Thymus (tissue), 11 donors: Measurements from ENCODE around the gene PDK2. TPM values are rescaled to one million over a fixed set of nuclear protein-coding genes. Genes with fewer than 3 reads are reported as not detected.
A peak's percentile ranks its signal among the peaks of the same experiment; 100 is the strongest.

Experiments
- DNase-seq, 9 donors: peaks; one replicate each; pipeline ENCODE4 v3.0.0-alpha.2; 2013; ENCODE audit warnings: low spot score in 9 of 9, low read depth in 6 of 9, missing footprints in 1 of 9
- H3K27ac ChIP-seq, 2 donors: one replicate each; pipeline ENCODE4 v1.5.1; 2013; ENCODE audit warnings: control low read depth in 1 of 2, low read depth in 1 of 2, low read length in 1 of 2, mild to moderate bottlenecking in 1 of 2, moderate library complexity in 1 of 2
- H3K27me3 ChIP-seq, 2 donors: one replicate each; pipeline ENCODE4 v1.5.1; 2013; ENCODE audit warnings: low read length in 1 of 2; ENCODE audit not compliant: control insufficient read depth in 2 of 2, insufficient read depth in 1 of 2
- H3K36me3 ChIP-seq, 2 donors: one replicate each; pipeline ENCODE4 v1.5.1; 2013; ENCODE audit warnings: low read length in 1 of 2, mild to moderate bottlenecking in 1 of 2, moderate library complexity in 1 of 2; ENCODE audit not compliant: control insufficient read depth in 2 of 2, insufficient read depth in 2 of 2
- H3K4me1 ChIP-seq, 2 donors: one replicate each; pipeline ENCODE4 v1.5.1; 2013; ENCODE audit warnings: low read length in 2 of 2; ENCODE audit not compliant: control insufficient read depth in 2 of 2, insufficient read depth in 2 of 2
- H3K4me3 ChIP-seq, 2 donors: one replicate each; pipeline ENCODE4 v1.5.1; 2013; ENCODE audit warnings: low read length in 2 of 2, control low read depth in 1 of 2, mild to moderate bottlenecking in 1 of 2
- H3K9me3 ChIP-seq, 2 donors: one replicate each; pipeline ENCODE4 v1.5.1; 2013; ENCODE audit warnings: low read length in 1 of 2, mild to moderate bottlenecking in 1 of 2; ENCODE audit not compliant: control insufficient read depth in 2 of 2, insufficient read depth in 1 of 2
- WGBS: extraction: QIAGEN DNeasy Blood & Tissue Kit; methylation state at CpG from one replicate; pipeline ENCODE4 v1.1.7; 2013; 5-methylcytosine and 5-hydroxymethylcytosine counted together
- polyA plus RNA-seq: library from polyadenylated mRNA; stranded (reverse); fragments of 200-250 nt; gene quantifications from one replicate; pipeline ENCODE4 v1.2.3, GENCODE V29; 2013
- total RNA-seq: library from RNA; stranded (reverse); fragments of 120-200 nt; gene quantifications from one replicate; pipeline ENCODE4 v1.2.4, GENCODE V29; 2013
- donor health status: healthy.

Gene PDK2
- total and polyA plus RNA-seq, 2 donors: 10.7 to 14.5 TPM

GRCh38 chr17:50093246-50093645 is 1.9 kb upstream of the PDK2 start:
- no peak for DNase-seq
- no peak overlapping the region for H3K4me3 ChIP-seq
- H3K9me3 ChIP-seq: no peaks in the 10 kb centered on the region
- peaks cover 11 to 13% of the 10 kb centered on the region in 2 donors for H3K4me1 ChIP-seq
- H3K27me3 ChIP-seq: peaks cover 0 to 15% of the 10 kb centered on the region in 2 donors
- 91% methylated on average over 3 of the region's 3 CpGs for WGBS
- peaks cover 12 to 13% of the 10 kb centered on the region in 2 donors for H3K36me3 ChIP-seq
- no peak overlapping the region for H3K27ac ChIP-seq

- no peak for DNase-seq
- Histone ChIP-seq H3K36me3 (peaks cover 16 to 17% of the 10 kb centered on the region in 2 donors), H3K27me3 (peaks cover 0 to 15% of the 10 kb centered on the region in 2 donors), H3K27ac (no peak overlapping the region), H3K4me1 (peaks cover 11 to 13% of the 10 kb centered on the region in 2 donors), H3K4me3 (peak overlapping the region in 1 of 2 donors; percentile 71), H3K9me3 (no peaks in the 10 kb centered on the region)
- 72% methylated on average over 3 of the region's 3 CpGs for WGBS
Measured at GRCh38 chr17:50093807-50094206, 1.3 kb upstream of the PDK2 start.

- under 1% methylated on average over 21 of the region's 21 CpGs for WGBS
- H3K27ac ChIP-seq: peak overlapping the region; percentile 69 to 81
- peaks cover 0 to 15% of the 10 kb centered on the region in 2 donors for H3K27me3 ChIP-seq
- H3K4me3 ChIP-seq: peak overlapping the region; percentile 68 to 71
- peak; percentile 75 to 97 (median 87) for DNase-seq
- peaks cover 21 to 22% of the 10 kb centered on the region in 2 donors for H3K36me3 ChIP-seq
- peaks cover 11 to 13% of the 10 kb centered on the region in 2 donors for H3K4me1 ChIP-seq
- H3K9me3 ChIP-seq: no peaks in the 10 kb centered on the region
Measured at GRCh38 chr17:50094243-50094752, 853 bp upstream of the PDK2 start.

GRCh38 chr17:50095626-50096037 is 481 bp downstream of the PDK2 start:
- DNase-seq: peak in 1 of 9 donors; percentile 37

GRCh38 chr17:50096092-50096491 is 941 bp downstream of the PDK2 start:
- 62% methylated on average over 6 of the region's 6 CpGs for WGBS

More at GRCh38 chr17:50095626-50096037, 481 bp downstream of the PDK2 start:
- Histone ChIP-seq H3K4me3 (peak overlapping the region; percentile 68 to 71), H3K27ac (no peak overlapping the region), H3K27me3 (peaks cover 0 to 9% of the 10 kb centered on the region in 2 donors), H3K4me1 (peaks cover 11 to 13% of the 10 kb centered on the region in 2 donors), H3K36me3 (peaks cover 22 to 31% of the 10 kb centered on the region in 2 donors), H3K9me3 (no peaks in the 10 kb centered on the region)
- WGBS: 1% methylated on average over 12 of the region's 12 CpGs

GRCh38 chr17:50096758-50097157 is 1.6 kb downstream of the PDK2 start:
- H3K4me1 ChIP-seq: peaks cover 11 to 13% of the 10 kb centered on the region in 2 donors

More at GRCh38 chr17:50096092-50096491, 941 bp downstream of the PDK2 start:
- Histone ChIP-seq H3K9me3 (no peaks in the 10 kb centered on the region), H3K27ac (no peak overlapping the region), H3K4me3 (peak overlapping the region; percentile 68 to 71), H3K36me3 (peaks cover 22 to 34% of the 10 kb centered on the region in 2 donors), H3K4me1 (peaks cover 11 to 13% of the 10 kb centered on the region in 2 donors), H3K27me3 (peaks cover 0 to 6% of the 10 kb centered on the region in 2 donors)
- DNase-seq: peak in 1 of 9 donors; percentile 16

GRCh38 chr17:50097455-50097854 is 2.3 kb downstream of the PDK2 start:
- Histone ChIP-seq H3K27ac (no peak overlapping the region), H3K4me3 (no peak overlapping the region), H3K27me3 (no peaks in the 10 kb centered on the region), H3K36me3 (peaks cover 22 to 38% of the 10 kb centered on the region in 2 donors), H3K9me3 (no peaks in the 10 kb centered on the region), H3K4me1 (peaks cover 11 to 13% of the 10 kb centered on the region in 2 donors)
- 84% methylated on average over 7 of the region's 7 CpGs for WGBS
- no peak for DNase-seq

More at GRCh38 chr17:50096758-50097157, 1.6 kb downstream of the PDK2 start:
- Histone ChIP-seq H3K27ac (no peak overlapping the region), H3K36me3 (peaks cover 22 to 38% of the 10 kb centered on the region in 2 donors), H3K27me3 (peaks cover 0 to 2% of the 10 kb centered on the region in 2 donors), H3K9me3 (no peaks in the 10 kb centered on the region), H3K4me3 (no peak overlapping the region)
- 97% methylated on average over 3 of the region's 3 CpGs for WGBS
- DNase-seq: no peak

GRCh38 chr17:50097926-50098325 is 2.8 kb downstream of the PDK2 start:
- DNase-seq: no peak
- Histone ChIP-seq H3K4me3 (no peak overlapping the region), H3K4me1 (peaks cover 11 to 13% of the 10 kb centered on the region in 2 donors), H3K9me3 (no peaks in the 10 kb centered on the region), H3K27ac (no peak overlapping the region), H3K27me3 (no peaks in the 10 kb centered on the region), H3K36me3 (peaks cover 22 to 38% of the 10 kb centered on the region in 2 donors)
- 97% methylated on average over 4 of the region's 4 CpGs for WGBS

- H3K9me3 ChIP-seq: no peaks in the 10 kb centered on the region
- H3K36me3 ChIP-seq: peaks cover 22 to 39% of the 10 kb centered on the region in 2 donors
- no peak overlapping the region for H3K27ac ChIP-seq
- no peak for DNase-seq
- no peak overlapping the region for H3K4me3 ChIP-seq
- H3K27me3 ChIP-seq: no peaks in the 10 kb centered on the region
- 97% methylated on average over 4 of the region's 4 CpGs for WGBS
- H3K4me1 ChIP-seq: peaks cover 11 to 13% of the 10 kb centered on the region in 2 donors
Measured at GRCh38 chr17:50098583-50098982, 3.4 kb downstream of the PDK2 start.
